Measurements from ENCODE around the gene IL12RB2. TPM values are rescaled to one million over a fixed set of nuclear protein-coding genes. Genes with fewer than 3 reads are reported as not detected.

Gene IL12RB2
- total RNA-seq, 1 donor from 2014 or later: 7.3 TPM

DNA sequence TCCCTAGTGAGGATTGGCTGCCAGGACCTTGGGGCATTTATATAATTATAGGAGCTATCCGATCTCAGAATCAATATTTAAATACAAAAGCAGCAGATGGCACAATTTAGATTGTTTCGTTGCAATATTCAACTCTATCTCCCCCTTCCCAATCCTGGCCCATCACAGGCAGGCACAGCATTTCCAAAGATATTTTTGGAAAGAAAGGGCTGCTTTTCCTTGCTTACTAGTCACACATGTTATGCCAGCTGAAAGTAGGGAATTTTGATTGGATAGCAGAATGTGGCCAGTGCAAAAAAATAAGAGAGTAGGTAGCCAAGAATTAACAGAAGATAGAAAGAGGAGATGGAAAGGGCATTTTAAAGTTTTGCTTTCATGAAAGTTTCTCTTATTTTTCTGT lies 37.9 kb downstream of the IL12RB2 start:
- FAIRE-seq (no peak), DNase-seq (ENCODE audit: low spot score in 2 of 2) (no peak)

- no peak for FAIRE-seq
- DNase-seq (ENCODE audit: low spot score in 2 of 2): no peak
Measured at GRCh38 chr1:67346982-67347381, 39.3 kb downstream of the IL12RB2 start.

- DNase-seq (ENCODE audit: low spot score in 2 of 2): peak; percentile 7 to 28
- FAIRE-seq: no peak
Measured at GRCh38 chr1:67347688-67348472, 40.2 kb downstream of the IL12RB2 start.

DNA sequence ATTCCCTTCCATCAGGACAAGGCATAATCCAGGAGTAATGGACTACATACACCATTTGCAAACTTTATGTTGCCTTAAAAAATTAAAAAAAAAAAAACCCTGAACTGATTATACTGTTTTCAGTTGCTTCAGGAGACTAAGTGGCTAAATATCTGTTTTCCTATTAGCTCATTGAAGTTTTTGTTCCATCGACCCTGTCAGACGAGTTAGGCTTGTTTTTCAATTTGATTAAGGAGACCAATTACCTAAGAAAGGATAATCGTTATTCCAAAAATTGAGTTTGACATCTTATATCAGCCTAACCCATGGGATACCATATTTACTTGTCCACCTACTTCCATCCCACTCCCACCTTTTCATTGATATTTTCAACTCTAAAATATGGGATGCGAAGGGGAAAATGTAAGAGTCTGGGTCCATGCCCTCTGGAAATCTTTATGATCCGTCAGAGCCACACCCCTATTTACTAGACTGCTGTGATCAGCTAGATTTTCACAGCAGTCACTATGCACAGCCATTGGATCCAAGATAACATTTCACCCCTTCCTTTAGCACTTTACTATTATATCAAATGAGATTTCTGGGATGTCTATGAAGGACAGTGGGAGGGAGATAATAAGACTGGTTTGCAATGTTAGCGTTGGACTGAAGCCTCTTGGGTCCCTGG lies 41.0 kb downstream of the IL12RB2 start:
- DNase-seq (ENCODE audit: low spot score in 2 of 2) (no peak), FAIRE-seq (no peak)

DNA sequence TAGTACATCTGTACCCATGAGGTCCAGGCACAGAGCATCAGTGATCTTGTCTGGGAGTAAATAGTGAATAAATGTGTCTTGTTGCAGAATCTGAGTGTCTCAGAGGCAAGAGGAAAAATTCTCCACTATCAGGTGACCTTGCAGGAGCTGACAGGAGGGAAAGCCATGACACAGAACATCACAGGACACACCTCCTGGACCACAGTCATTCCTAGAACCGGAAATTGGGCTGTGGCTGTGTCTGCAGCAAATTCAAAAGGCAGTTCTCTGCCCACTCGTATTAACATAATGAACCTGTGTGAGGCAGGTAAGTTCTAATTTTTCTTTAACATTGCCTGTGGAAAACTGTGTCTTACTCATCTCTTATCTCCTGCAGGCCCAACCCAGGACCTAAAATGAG lies 43.1 kb downstream of the IL12RB2 start:
- FAIRE-seq: no peak

DNA sequence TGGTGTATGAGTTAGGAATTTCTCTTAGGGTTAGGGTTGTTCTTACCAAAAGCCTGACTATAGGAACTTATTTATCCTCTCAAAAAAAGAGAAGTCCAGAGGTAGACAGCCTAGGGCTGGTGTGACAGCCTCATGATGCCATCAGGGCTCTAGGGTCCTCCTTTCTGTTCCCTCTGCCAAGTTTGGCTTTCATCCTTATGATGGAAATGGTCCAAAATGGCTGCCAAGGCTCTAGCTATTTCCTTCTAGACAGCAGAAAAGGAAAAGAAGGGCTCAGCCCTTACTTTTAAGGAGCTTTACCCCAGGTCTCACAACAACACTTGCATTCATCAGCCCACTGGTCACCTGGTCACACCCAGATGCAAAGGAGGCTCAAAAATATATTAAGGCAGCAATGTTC lies 44.5 kb downstream of the IL12RB2 start:
- DNase-seq (ENCODE audit: low spot score in 2 of 2) (no peak), FAIRE-seq (no peak)

More for the DNA sequence above, 43.1 kb downstream of the IL12RB2 start:
- DNase-seq (ENCODE audit: low spot score in 2 of 2): no peak

- FAIRE-seq: no peak
- DNase-seq (ENCODE audit: low spot score in 2 of 2): no peak
Measured at GRCh38 chr1:67355745-67356424, 48.2 kb downstream of the IL12RB2 start.

DNA sequence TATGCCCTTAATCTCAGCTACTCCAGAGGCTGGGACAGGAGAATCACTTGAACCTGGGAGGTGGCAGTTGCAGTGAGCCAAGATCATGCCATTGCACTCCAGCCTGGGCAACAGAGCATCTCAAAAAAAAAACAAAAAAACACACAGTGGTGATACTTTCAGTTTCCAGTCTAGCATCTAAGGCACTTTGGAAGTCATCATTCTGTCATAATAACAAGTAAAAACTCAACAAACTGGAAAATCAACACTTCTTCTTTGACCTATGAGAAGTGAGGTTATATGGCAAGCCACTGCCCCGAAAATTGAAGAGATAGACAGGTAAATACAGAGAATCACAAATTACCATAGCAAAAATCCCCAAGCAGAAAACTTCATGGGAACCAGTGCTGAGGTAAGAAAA lies 51.9 kb downstream of the IL12RB2 start:
- no peak for FAIRE-seq
- DNase-seq (ENCODE audit: low spot score in 2 of 2): no peak

DNA sequence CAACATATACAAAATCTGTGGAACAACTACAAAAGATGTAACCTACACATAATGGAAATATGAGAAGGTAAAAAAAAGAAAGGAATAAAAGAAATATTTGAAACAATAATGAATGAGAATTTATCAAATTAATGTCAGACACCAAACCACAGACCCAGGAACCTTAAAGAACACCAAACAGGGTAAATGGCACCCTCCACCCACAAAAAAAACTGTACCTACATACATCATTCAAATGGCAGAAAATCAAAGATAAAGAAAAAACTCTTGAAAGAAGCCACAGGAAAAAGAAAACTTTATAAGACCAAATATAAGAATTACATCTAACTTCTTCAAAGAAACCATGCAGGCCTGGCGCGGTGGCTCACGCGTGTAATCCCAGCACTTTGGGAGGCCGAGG lies 54.0 kb downstream of the IL12RB2 start:
- FAIRE-seq (no peak), DNase-seq (ENCODE audit: low spot score in 2 of 2) (no peak)

DNA sequence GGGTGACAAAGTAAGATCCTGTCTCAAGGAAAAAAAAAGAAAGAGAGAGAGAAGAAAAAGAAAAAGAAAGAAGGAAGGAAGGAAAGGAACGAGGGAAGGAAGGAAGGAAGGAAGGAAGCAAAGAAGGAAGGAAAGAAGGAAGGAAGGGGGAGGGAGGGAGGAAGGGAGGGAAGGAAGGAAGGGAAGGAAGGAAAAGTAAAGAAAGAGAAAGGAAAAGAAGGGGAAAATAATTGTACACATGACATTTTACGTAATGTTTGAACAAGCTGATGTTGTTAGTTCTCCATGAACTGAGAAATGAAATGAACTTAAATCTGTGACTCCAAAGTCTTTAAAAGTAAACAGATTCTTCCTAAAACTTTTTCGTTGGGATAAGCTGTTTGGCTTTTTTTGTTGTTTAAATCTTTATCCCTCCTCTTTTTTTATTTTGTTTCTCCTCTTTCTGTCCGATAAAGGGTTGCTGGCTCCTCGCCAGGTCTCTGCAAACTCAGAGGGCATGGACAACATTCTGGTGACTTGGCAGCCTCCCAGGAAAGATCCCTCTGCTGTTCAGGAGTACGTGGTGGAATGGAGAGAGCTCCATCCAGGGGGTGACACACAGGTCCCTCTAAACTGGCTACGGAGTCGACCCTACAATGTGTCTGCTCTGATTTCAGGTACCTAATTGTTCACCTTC lies 59.8 kb downstream of the IL12RB2 start:
- FAIRE-seq: no peak
- no peak for DNase-seq (ENCODE audit: low spot score in 2 of 2)

DNA sequence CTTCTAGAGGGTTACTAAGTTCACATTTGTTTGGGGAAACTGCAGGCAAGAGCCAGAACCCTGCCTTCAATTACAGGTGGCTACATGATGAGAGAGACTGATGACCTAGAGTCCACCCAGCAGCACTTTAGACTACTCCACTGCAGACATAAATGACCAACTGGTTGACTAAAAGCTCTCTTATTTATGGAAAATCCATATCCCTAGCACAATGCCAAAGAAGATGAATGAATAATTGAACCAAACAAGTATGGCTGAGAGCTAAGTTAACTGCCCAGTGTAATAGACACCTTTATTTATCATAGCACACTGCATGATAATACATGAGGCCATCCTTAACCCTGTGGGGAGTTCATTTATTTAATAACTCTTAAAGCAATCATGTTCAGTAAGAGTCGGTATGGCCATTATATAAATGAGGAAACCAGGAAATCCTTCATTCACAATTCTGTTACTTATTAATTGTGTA lies 60.4 kb downstream of the IL12RB2 start:
- DNase-seq (ENCODE audit: low spot score in 2 of 2): no peak
- no peak for FAIRE-seq

- DNase-seq (ENCODE audit: low spot score in 2 of 2): no peak
- FAIRE-seq: no peak
Measured at GRCh38 chr1:67371043-67371442, 63.4 kb downstream of the IL12RB2 start.

DNA sequence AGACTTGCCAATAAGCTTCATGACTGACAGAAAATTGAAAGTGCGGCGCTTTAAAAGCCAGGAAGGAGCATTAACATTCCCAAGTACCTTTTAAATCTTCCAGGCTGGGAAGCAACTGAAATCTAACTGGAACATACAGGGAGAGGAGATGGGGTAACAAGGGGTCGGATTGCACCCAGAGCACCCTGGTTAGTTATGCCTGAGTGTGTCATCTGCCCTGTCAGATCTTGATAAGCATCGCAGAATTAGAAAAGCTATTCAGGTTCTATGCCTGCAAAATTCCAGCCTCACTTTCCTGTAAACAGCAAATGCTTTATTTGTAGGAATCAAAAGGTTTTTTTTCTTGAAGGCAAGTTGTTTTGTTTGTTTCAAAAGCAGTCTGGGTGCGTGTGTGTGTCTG lies 64.0 kb downstream of the IL12RB2 start:
- no peak for DNase-seq (ENCODE audit: low spot score in 2 of 2)
- FAIRE-seq: no peak

GRCh38 chr1:67372136-67372535 lies 64.5 kb downstream of the IL12RB2 start:
- DNase-seq (ENCODE audit: low spot score in 2 of 2) (no peak), FAIRE-seq (no peak)

- FAIRE-seq (no peak), DNase-seq (ENCODE audit: low spot score in 2 of 2) (no peak)
Measured at GRCh38 chr1:67372898-67373297, 65.2 kb downstream of the IL12RB2 start.

DNA sequence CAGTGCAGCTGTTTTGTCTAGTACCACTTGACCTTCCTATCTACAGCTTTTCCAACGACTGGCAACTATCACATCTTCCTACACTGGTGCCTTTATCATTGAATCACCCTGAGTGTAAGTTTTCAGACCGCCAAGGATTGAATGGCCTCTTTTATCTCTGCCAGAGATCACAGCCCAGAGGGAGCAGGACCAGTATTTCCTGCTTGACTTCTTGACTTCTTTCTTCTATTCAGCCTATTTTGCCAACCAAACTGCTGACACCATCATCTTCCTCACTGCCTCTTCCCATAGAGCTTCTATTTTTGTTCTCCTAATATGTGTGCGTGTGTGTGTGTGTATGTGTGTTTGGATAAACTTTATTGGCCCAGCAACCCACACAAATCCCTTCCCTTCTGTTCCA lies 68.7 kb downstream of the IL12RB2 start:
- FAIRE-seq (no peak), DNase-seq (ENCODE audit: low spot score in 2 of 2) (no peak)

GRCh38 chr1:67377253-67377652 lies 69.6 kb downstream of the IL12RB2 start:
- DNase-seq (ENCODE audit: low spot score in 2 of 2) (no peak), FAIRE-seq (no peak)

DNA sequence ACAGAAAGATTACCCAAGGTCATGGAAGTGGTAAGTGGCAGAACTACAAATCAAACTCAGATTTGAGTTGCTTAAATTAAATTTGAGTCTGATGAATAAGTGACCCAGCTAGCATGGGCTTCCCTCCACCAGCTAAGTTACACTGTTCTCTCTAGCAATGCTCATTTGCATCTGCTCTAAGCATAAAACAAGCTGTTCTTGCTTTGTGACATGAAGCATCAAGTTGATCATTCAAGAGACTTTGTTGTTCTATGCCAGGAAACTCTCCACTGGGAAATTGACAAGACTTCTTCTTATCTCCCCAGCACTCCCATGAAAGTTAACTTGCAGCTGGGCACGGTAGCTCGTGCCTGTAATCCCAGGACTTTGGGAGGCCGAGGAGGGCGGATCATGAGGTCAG lies 73.5 kb downstream of the IL12RB2 start:
- no peak for DNase-seq (ENCODE audit: low spot score in 2 of 2)

GRCh38 chr1:67382292-67382691 lies 74.6 kb downstream of the IL12RB2 start:
- no peak for FAIRE-seq

More for the DNA sequence above, 73.5 kb downstream of the IL12RB2 start:
- no peak for FAIRE-seq

GRCh38 chr1:67383999-67384638 lies 76.4 kb downstream of the IL12RB2 start:
- FAIRE-seq (no peak), DNase-seq (ENCODE audit: low spot score in 2 of 2) (no peak)

More at GRCh38 chr1:67382292-67382691, 74.6 kb downstream of the IL12RB2 start:
- DNase-seq (ENCODE audit: low spot score in 2 of 2): no peak
